Activated CD8-positive, alpha-beta memory T cell treated with anti-CD3 and anti-CD28 coated beads, Interleukin-2, amount 50 U/mL, for 1 hour (primary cell): ENCODE measurements around the gene UAP1L1.
A peak's percentile ranks its signal among the peaks of the same experiment; 100 is the strongest.
"Not testable (repeated sequence)": the region's sequence is repeated elsewhere in the genome, so short reads cannot be mapped to it uniquely, and the experiment has no call there.

Experiments used
- DNase-seq: peaks from one replicate; pipeline ENCODE4 v3.0.0-alpha.2; 2020; ENCODE audit errors: extremely low read depth

The UAP1L1 gene

DNA sequence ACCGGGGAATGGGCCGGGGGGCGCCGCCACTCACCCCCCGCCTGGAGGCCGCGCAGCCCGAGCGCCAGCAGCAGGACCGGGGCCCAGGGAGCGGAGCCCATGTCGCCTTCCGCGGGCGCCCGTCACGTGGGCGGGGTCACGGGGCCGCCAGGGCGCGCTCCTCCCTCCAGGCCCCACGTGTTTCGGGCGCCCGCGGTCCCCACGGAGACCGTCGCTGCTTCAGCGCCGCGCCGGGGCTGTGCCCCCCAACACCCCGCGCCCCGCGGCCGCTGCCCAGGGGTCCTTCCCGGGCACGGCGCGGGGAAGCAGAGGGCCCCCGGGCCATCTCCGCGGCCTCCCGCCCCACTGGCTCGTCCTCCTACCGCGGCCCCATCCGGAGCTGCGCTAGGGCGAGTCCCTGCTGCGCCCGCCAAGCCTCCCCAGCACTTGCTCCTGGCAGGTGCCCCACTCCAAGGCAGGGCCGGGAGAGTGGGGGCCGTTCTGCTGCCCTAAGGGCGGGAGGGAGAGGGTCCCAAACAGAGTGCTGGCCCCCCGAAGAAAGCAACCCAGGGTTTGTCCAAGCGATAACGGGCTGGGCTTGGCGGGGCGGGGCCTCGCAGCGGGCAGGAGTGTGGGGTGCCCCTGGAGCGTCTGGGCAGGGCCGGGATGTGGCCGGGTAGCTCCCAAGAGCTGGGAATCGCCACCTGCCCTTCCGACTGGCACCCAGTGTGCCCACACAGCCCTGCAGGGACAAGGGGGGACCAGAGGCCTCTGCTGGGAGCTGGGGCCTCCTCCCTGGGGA lies 37.5 kb downstream of the UAP1L1 start, which contains the start of gene DPP7:
DPP7 (minus strand) TSS at position 121 of the 781 bp plus-strand sequence; CDS start at position 101, 20 bp downstream.
- DNase-seq = no peak

DNA sequence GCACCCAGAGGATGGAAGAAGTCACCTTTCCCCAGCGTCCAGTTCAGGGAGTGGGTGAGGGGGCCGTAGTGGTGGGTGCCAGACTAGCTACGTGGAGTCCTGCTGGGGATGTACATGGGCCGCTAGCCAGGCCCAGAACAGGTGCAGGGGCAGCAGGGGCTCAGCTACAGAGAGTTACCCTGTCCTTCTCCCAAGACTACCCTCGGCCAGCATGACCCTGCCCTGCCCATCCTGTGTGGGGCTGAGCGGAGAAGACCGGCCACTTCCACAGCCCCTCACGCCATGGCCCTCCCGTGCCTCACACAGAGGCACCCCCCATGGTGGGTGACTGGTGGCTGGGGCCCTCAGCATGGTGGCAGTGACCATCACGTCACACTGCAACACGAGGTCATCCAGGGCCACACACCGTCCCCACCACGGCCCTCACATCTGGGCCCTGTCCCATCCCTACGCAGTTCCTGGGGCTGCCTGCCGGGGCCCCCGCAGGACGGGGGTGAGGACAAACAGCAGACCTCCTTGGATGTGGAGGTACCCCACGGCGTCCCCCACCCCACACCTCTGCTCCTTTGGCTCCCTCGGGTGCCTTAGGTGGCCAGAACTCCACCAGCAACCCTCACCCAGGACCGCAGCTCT lies 38.2 kb downstream of the UAP1L1 start:
- DNase-seq = no peak

GRCh38 chr9:137116027-137116507 lies 38.8 kb downstream of the UAP1L1 start:
- DNase-seq = no peak

GRCh38 chr9:137116728-137117127 lies 39.4 kb downstream of the UAP1L1 start:
- DNase-seq = no peak

DNA sequence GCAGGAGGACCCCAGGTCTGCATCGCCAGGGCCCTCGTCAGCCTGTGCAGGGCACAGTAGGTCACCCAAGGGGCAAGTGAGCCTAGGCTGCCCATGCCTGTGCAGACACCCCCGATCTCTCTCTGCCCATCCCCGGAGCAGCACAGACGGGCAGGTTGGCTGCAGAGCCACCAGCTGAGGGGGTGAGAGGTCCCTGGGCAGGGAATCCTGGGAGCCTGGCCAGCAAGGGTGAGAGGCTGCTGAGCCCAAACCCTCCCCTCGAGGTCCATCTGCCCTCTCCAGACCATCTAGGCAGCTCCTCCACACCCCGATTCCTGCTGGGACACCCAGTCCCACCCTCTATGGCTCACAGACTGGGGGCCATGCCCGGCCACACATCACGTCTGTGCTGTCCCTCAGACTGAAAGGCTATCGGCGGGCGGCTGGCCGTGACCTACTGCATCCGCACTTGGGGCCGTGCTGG lies 40.0 kb downstream of the UAP1L1 start:
- no peak for DNase-seq

GRCh38 chr9:137118092-137118603 lies 40.8 kb downstream of the UAP1L1 start:
- not testable (repeated sequence) for DNase-seq

GRCh38 chr9:137121927-137122795 lies 44.8 kb downstream of the UAP1L1 start:
- DNase-seq = not testable (repeated sequence)

DNA sequence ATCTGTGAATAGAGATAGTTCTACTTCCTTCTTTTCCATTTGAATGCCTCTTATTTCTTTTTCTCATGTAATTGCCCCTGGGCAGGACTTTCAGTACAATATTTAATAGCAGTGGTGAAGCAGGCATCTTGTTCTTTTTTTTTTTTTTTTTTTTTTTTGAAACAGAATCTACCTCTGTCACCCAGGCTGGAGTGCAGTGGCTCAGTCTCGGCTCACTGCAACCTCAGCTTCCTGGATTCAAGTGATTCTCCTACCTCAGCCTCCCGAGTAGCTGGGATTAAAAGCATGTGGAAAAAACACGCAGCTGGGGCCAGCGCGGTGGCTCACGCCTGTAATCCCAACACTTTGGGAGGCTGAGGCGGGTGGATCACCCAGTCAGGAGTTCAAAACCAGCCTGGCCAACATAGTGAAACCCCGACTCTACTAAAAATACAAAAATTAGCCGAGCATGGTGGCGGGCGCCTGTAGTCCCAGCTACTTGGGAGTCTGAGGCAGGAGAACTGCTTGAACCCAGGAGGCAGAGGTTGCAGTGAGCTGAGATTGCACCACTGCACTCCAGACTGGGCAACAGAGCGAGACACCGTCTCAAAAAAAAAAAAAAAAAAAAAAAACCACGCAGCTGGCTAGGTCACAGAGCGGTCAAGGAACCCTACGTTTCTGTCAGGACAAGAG lies 45.6 kb downstream of the UAP1L1 start:
- not testable (repeated sequence) for DNase-seq

- DNase-seq = no peak
These were observed 46.1 kb downstream of the UAP1L1 start for GRCh38 chr9:137123468-137123837.

GRCh38 chr9:137123952-137124462 lies 46.7 kb downstream of the UAP1L1 start:
- DNase-seq = not testable (repeated sequence)

- no peak for DNase-seq
These were observed 49.5 kb downstream of the UAP1L1 start for GRCh38 chr9:137126786-137127185.

DNA sequence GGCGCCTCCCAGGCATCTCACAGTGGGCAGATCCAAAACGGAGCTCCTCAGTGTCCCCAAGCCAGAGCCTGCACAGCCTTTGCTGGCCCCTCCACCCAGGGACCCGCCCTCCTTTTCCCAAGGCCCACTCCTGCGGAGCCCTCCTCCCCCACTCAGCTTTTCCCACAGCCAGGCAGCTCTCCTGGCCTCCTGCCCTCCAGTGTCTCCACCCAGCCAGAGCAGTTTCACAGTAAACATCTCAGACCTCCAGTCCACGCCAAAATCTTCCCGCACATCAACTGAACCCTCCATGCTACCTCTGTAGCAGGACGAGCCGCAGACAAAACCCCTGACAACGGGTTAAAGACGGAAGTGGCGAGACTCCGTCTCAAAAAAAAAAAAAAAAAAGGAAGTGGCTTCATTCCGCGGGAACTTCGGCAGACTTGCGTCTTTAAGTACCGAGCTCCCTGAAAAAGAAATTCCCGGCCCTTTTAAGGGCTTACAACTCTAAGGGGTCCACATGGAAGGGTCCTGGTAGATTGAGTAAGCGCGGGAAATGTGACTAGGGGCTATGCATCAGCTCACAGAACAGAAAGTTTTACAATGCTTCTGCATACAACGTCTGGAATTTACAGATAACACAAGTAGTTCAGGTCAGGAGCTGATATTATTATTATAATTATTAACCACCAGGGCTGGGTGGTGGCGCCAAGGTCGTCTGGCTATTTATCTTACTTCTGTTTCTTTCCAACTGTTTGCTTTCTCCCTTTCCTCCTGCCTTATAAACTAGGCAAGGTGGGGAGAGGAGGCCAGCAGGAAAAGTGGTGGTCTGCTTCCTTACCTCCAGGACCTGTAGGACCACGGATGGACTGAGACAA lies 50.2 kb downstream of the UAP1L1 start:
- DNase-seq = no peak

DNA sequence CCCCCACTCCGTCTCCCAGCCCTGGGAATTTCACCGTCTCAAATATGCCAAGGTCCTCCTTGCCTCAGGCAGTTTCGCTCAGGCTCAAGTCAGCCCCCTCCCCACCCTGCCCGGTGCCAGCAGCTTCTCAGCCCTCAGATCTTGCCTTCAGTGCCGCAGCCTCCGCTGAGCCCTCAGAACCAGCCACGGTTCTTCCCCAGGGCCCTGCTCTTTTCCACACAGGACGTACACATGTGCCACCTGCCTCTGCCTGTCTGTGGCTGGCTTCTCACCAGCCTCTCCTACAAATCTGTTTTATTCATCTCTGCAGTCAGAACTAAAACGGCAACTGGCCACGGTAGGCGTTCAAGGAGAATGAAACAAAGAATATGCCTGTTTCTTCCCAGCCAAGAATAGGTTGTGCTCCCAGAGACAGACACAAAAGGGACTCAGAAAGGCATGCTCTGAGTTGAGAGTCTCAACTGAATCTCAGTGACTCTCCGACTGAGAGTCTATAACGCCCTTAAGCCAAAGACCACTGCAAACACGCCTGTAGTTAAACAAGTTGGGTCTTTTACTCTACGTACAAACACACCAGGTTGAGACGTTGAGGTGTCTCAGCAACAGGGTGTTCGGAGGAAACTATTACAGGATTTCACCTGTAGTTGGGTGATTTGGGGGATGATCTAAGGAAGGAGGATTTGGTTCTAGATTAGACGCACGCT lies 51.0 kb downstream of the UAP1L1 start:
- no peak for DNase-seq

DNA sequence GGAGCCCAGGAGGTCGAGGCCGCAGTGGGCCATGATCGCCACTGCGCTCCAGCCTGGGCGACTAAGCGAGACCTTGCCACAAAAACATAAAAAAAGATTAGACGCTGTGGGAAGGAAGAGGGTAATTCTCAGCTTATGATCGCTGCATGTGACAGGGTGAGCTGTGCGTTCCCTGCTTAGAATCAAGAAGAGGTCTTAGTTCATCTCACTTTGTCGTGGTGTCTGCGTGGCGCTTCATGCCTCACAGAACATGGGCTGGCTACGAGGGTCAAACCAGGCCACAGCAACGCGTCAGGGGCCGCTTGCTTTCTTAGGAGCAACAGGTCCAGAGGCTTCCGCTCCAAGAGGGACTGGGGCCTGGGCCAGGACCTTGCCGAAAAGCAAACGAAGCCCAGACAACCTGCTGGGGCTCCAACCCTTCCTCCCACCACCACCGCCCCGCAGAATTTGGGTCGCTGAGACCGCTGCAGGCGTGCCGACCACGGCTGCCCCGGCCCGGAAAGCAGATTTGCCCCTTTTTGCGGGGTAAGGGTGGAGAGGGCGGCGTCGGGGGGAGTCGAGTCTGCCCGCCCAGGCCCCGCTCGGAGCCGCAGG lies 51.6 kb downstream of the UAP1L1 start:
- no peak for DNase-seq

DNA sequence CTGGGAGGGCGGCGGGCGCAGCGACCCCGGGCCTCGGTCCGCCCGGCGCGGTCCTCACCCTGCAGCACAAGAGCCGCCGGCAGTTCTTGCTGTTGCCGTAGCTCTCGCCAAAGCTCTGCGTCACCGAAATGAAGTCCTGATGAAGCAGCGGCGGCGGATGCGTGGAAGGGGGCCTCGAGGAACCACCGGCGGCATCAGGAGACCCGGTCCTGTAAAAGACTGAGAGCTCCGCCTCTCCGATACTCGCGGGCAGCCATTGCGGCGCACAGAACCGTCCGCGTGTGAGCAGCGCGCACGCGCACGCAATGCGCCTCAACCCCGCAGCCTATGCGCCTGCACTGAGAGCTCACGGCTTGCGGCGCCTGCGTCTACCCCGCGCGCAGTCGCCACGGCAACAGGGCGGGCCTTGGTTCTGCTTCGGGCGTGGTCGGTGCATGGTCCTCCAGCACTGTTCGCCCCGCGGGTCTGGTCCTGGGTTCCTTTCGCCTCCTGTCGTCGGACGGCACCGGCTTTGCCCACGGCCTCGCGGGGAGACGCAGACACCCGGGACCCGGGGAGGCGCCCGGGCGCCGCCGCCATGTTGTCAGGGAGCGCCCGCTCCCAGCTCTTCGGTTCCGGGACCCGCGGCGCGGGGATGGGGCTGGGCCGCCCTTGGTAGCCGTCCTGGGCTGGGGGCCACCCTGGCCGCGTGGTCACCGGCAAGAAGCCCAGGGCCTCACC lies 52.3 kb downstream of the UAP1L1 start:
- DNase-seq = peak; percentile 56

DNA sequence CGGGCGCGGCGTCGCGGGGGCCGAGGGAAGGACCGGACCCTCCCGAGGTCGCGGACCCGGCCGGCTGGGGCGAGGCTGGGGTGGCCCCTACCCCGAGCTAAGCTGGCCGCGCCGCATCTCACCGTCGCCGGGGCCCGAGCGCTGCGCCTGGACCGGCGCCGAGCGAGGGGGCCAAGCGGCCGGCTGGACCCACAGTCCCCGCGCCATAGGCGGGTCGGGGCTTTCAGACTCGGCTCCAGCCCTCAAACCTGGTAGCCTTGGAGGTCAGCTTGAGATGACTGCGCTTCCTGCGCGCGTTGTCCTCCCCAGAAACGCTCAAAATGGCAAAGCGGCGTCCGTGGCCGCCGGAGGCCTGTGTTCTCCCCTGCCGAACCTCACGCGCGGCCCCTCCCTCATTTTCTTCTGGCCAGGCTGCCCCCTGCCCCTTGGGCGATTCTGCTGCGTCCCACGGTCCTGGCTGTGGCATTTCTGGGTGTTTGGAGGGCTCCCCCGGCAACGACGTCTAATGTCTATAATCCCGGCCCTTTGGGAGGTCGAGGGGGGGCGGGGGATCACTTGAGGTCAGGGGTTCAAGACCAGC lies 52.9 kb downstream of the UAP1L1 start:
- no peak for DNase-seq
